T-helper 17 cell (primary cell): ENCODE measurements around the gene LLGL2. TPM values are rescaled to one million over a fixed set of nuclear protein-coding genes. Genes with fewer than 3 reads are reported as not detected.
A peak's percentile ranks its signal among the peaks of the same experiment; 100 is the strongest.

Source experiments
- ATAC-seq: fragments of 150-1000 bp; cut with Tn5 transposase; 2 replicates; pipeline ENCODE4 v1.10.0; 2021; ENCODE audit warnings: mild to moderate bottlenecking, moderate library complexity
- DNase-seq, 3 donors: peaks; one replicate each; pipeline versions ENCODE4 v3.0.0 to v3.0.0-alpha.2; 2020 to 2021
- H3K9me3 ChIP-seq: one replicate; pipeline ENCODE4 v1.7.0; 2013; ENCODE audit warnings: low read length, mild to moderate bottlenecking; ENCODE audit not compliant: control insufficient read depth, poor library complexity, severe bottlenecking
- H3K27ac Mint-ChIP-seq: one replicate; pipeline ENCODE4 v1.8.0; 2022; ENCODE audit warnings: mild to moderate bottlenecking, moderate library complexity, mixed read lengths
- H3K27me3 Mint-ChIP-seq: one replicate; pipeline ENCODE4 v1.8.0; 2022; ENCODE audit warnings: mixed read lengths
- H3K36me3 Mint-ChIP-seq: one replicate; pipeline ENCODE4 v1.8.0; 2022; ENCODE audit warnings: low read depth, mixed read lengths
- H3K4me1 Mint-ChIP-seq: one replicate; pipeline ENCODE4 v1.8.0; 2022; ENCODE audit warnings: mild to moderate bottlenecking, mixed read lengths
- H3K4me3 Mint-ChIP-seq: one replicate; pipeline ENCODE4 v1.8.0; 2022; ENCODE audit warnings: mild to moderate bottlenecking, moderate library complexity, mixed read lengths
- total RNA-seq, 4 donors: library from RNA in 2 of 4; stranded (reverse) in 2 of 4; gene quantifications; one replicate each; pipeline ENCODE4 v1.2.3 and lab custom pipeline; 2022 to 2026

The LLGL2 gene
- total RNA-seq, 2 donors from 2014 or later, result 39.3 to 41.9 TPM

DNA sequence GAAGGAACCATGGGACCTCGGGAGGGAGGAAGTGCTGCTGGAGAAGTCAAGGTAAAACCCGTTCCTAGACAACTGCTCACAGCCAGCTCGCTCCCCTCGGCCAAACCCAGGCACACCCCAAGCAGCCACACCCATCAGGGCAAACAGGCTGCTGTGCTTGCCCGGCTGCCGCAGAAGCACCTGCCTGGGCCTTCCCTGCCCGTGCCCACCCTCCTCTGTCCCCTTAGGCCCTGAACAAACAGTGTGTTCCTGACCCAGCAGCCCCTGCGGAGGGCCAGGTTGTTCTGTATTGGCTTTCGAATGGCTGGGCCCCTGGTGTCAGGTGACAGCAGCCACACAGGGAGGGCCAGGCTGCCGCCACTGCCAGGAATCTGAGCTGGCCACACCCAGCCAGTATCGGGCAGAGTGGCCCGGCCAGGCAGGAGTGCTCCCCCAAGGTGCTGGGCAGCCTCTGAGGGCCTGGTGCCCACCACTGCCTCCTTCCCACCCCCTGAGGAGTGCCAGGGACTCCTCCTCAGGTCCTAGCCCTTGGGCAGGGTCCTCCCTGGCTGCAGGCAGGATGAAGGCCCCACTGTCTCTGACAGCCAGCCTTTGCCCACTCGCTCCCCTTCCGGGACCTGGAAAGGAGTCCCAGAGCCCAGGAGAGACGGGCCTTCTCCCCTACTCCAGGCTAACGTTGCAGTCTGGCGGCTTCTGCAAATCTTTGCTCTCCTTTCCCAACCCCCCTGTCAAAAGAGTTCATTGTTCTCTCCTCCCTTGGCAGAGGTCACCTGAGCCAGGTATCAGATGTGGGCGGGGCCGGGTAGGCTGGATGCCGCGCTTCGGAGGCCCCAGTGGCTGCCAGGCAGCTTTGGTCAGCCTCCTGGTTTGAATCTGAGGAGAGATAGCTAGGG lies 24.0 kb downstream of the LLGL2 start:
- Mint-ChIP-seq H3K4me1 (peaks cover 4% of the 10 kb centered on the region), H3K36me3 (no peaks in the 10 kb centered on the region), H3K27me3 (no peaks in the 10 kb centered on the region), H3K27ac (no peak overlapping the region), H3K4me3 (no peak overlapping the region)
- DNase-seq (no peak), ATAC-seq (no peak)
- H3K9me3 ChIP-seq, result no peaks in the 10 kb centered on the region

DNA sequence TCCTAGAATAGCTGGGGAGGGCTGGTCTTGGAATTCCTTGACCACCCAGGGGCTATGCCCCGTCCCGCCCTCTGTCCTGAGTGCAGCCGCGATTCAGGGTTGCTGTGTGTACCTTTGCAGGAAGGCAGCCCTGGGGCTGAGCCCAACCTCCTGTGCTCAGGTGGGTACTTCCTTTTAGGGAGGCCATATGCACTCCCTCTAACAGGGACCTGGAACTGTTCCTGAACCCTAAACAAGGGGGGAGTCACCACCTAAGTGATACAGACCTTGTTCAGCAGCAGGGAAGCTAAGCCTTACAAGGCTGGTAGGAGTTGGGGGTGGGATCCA lies 24.6 kb downstream of the LLGL2 start:
- no peak overlapping the region for H3K27ac Mint-ChIP-seq
- ATAC-seq, result no peak
- DNase-seq, result no peak
- no peaks in the 10 kb centered on the region for H3K36me3 Mint-ChIP-seq
- peaks cover 4% of the 10 kb centered on the region for H3K4me1 Mint-ChIP-seq
- no peaks in the 10 kb centered on the region for H3K27me3 Mint-ChIP-seq
- H3K4me3 Mint-ChIP-seq, result no peak overlapping the region
- H3K9me3 ChIP-seq, result no peaks in the 10 kb centered on the region

DNA sequence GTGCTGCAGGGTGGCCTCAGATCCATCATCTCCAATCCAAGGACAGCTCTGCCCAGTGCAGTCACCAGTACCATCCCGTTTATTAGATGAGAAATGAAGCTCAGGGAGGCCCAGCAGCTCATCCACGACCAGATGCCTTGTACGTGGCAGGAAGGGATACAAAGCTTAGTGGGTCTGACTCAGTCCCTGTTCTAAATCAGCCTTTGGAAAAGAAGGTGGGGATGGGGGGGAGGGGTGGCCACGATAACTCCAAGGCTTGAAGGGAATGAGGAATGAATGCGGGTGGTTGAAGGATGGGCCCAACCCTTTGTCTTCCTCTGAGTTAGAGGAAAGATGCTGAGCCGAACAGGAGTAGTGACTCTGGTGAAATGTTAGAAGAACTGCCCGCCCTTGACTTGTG lies 25.8 kb downstream of the LLGL2 start:
- ATAC-seq (no peak), DNase-seq (no peak)
- no peak overlapping the region for H3K27ac Mint-ChIP-seq

DNA sequence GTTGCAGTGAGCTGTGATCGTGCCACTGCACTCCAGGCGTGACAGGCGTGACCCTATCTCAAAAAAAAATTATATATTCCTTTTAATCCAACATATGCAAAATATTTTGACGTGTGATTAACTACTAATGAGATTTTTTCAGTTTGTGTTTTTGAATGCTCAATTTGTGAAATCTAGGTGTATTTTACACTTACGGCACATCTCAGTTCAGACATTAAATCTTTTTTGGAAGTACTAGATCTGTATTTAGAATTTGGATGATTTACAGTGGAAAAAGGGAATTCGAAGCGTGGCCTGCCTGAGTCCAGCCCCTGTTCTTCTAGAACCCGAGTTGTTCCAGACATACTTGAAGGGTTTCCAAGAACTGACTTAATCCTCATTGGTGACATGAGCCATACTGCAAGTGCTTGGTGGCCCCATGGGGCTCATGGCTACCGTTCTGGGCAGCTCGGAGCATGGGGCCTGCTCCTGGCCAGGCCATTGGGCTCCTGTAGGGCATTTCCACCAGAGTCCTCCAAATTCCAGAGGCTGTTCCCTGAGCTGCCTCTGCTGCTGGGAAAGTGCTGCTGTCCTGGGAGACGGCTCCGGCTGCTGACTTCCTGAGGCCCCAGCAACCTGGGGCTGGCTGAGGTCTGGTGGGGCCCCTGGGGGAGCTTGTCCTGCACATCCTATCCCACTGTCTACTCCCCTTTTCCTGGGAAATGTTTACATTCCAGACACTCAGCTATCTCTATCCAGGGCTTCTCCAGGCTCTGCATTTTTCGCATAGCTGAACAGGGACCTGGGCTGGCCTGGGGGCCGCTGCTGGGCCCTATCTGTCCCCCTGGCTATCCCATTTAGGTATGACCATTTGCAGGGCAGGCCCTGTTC lies 27.2 kb downstream of the LLGL2 start:
- Mint-ChIP-seq H3K4me3 (no peak overlapping the region), H3K36me3 (no peaks in the 10 kb centered on the region), H3K27me3 (no peaks in the 10 kb centered on the region), H3K4me1 (no peaks in the 10 kb centered on the region), H3K27ac (no peak overlapping the region)
- DNase-seq, result no peak
- no peak for ATAC-seq
- H3K9me3 ChIP-seq, result no peaks in the 10 kb centered on the region

More for the DNA sequence above, 25.8 kb downstream of the LLGL2 start:
- no peaks in the 10 kb centered on the region for H3K9me3 ChIP-seq
- H3K27me3 Mint-ChIP-seq, result no peaks in the 10 kb centered on the region
- peaks cover 1% of the 10 kb centered on the region for H3K4me1 Mint-ChIP-seq
- no peak overlapping the region for H3K4me3 Mint-ChIP-seq
- H3K36me3 Mint-ChIP-seq, result no peaks in the 10 kb centered on the region

DNA sequence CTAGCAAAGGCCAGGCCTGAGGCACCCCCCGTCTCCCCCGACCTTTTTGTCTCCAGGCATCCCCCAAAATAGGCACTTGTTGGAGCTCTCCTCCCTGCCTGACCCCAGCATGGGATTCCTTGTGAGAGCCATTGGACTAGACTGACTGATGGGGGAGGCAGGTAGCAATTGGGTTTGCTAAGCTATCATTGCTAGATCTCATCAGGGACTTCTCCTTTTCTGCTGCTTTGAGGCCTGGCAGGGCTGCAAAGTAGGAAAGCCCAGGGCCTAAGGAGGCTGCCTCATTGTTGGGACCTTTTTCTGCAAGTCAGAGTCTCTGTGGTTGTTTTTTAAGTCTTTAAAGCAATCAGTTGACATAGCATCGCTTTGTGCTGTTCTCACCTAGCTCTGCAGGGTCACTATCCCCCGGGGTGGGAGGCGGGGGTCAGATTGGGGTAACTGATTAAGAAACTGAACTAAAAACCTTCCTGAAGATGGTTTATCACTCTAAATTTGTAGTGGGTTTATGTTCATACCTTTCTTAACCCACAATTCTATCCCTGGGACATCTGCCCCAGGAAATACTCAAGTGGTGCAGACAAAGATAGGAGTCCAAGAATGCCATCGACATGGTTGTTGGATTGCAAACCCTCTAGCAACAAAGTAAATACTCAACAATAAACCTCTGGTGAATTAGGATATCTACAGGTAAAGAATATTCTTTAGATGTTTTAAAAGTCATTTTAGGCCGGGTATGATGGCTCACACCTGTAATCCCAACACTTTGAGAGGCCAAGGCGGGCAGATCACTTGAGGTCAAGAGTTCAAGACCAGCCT lies 28.0 kb downstream of the LLGL2 start:
- no peaks in the 10 kb centered on the region for H3K9me3 ChIP-seq
- DNase-seq (no peak), ATAC-seq (no peak)
- Mint-ChIP-seq H3K27ac (no peak overlapping the region), H3K27me3 (no peaks in the 10 kb centered on the region), H3K36me3 (no peaks in the 10 kb centered on the region), H3K4me3 (no peak overlapping the region), H3K4me1 (no peaks in the 10 kb centered on the region)

DNA sequence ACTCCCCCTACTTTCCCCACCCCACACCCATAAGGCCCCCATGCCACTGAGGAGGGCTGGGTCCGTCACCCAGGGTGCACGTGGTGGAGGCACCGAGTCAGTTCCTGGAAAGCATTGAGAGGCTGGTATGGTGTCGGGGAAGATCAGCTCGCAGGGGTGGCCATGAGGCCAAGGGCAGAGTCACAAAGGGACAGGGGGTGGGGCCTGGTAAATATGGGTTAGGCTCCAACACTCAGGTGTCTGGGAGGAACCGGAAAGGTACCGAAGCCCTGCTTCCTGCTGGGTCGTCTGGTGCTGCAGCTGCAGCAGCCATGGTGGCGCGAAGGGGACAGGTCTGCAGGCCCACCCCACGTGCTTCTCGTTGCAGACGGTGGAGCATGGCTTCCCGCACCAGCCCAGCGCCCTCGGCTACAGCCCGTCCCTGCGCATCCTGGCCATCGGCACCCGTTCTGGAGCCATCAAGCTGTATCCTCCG lies 30.2 kb downstream of the LLGL2 start:
- ATAC-seq, result no peak
- Mint-ChIP-seq H3K27ac (no peak overlapping the region), H3K27me3 (no peaks in the 10 kb centered on the region), H3K36me3 (no peaks in the 10 kb centered on the region), H3K4me1 (no peaks in the 10 kb centered on the region), H3K4me3 (no peak overlapping the region)
- H3K9me3 ChIP-seq, result no peaks in the 10 kb centered on the region
- DNase-seq, result no peak

- ATAC-seq, result no peak
- no peak for DNase-seq
- Mint-ChIP-seq H3K4me1 (no peaks in the 10 kb centered on the region), H3K36me3 (no peaks in the 10 kb centered on the region), H3K4me3 (no peak overlapping the region), H3K27me3 (no peaks in the 10 kb centered on the region), H3K27ac (no peak overlapping the region)
- no peaks in the 10 kb centered on the region for H3K9me3 ChIP-seq
Observed at GRCh38 chr17:75557075-75557851, 31.8 kb downstream of the LLGL2 start.

DNA sequence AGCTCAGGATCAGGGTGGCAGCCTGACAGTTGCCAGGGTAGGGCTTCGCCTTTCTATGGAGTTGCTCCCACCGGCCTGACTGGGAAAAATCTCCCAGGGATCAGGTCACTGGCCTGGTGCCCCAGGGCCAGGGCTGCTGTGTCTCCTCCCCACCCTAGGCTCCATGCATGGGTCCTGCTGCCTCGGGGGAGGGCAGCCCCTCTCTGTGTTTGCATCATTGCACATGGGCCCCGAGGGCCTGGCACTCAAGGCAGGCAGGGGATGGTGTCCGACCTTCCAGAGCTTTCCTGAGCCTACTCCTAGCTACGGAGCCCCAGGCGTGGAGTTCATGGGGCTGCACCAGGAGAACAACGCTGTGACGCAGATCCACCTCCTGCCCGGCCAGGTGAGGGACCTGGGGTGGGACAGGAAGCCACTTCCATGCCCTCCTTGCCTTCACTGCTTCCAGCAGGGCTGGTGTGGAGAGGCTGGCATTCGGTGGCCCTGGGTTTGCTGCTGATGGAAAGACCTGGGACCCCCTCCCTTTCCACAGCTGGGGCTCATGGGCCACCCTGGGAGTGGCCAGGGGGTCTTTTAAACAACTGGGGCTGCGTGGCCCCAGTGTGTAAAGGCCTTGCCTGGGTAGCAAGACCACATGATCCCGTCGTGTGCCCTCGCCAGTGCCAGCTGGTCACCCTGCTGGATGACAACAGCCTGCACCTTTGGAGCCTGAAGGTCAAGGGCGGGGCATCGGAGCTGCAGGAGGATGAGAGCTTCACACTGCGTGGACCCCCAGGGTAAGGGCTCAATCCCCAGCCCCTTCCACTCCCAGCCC lies 32.6 kb downstream of the LLGL2 start:
- Mint-ChIP-seq H3K27me3 (no peaks in the 10 kb centered on the region), H3K4me3 (no peak overlapping the region), H3K27ac (no peak overlapping the region), H3K4me1 (no peaks in the 10 kb centered on the region), H3K36me3 (no peaks in the 10 kb centered on the region)
- no peak for DNase-seq
- no peak for ATAC-seq
- H3K9me3 ChIP-seq, result no peaks in the 10 kb centered on the region

DNA sequence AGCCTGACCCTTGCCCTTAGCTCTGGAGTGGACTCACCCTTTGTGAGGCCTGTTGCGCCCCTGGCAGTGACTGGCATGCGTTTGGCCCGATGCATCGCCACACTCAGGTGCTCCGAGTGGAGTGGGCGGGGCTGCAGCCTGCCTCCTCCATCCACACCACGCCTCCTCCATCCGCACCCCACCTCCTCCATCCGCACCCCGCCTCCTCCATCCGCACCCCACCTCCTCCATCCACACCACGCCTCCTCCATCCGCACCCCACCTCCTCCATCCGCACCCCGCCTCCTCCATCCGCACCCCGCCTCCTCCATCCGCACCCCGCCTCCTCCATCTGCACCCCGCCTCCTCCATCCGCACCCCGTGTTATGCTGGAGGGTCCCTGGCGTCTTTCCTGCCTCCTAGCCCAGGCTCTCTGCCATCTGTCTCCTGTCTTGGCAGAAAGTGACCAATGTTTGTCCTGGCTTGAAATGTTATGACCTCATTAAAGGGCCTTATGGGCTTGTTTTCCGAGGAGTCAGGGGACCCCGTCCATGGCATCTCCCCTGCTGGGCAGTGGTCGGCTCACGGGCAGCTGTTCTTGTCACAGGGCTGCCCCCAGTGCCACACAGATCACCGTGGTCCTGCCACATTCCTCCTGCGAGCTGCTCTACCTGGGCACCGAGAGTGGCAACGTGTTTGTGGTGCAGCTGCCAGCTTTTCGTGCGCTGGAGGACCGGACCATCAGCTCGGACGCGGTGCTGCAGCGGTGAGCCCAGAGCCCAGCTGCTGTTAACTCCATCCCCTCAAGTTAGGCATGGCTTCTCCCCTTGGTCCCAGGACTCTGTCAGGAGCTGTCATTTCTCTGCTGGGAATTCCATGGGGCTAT lies 33.4 kb downstream of the LLGL2 start:
- no peaks in the 10 kb centered on the region for H3K9me3 ChIP-seq
- DNase-seq (no peak), ATAC-seq (peak; percentile 68)
- no peak overlapping the region for H3K4me3 Mint-ChIP-seq
- no peaks in the 10 kb centered on the region for H3K4me1 Mint-ChIP-seq
- H3K27me3 Mint-ChIP-seq, result no peaks in the 10 kb centered on the region
- no peak overlapping the region for H3K27ac Mint-ChIP-seq
- H3K36me3 Mint-ChIP-seq, result no peaks in the 10 kb centered on the region

DNA sequence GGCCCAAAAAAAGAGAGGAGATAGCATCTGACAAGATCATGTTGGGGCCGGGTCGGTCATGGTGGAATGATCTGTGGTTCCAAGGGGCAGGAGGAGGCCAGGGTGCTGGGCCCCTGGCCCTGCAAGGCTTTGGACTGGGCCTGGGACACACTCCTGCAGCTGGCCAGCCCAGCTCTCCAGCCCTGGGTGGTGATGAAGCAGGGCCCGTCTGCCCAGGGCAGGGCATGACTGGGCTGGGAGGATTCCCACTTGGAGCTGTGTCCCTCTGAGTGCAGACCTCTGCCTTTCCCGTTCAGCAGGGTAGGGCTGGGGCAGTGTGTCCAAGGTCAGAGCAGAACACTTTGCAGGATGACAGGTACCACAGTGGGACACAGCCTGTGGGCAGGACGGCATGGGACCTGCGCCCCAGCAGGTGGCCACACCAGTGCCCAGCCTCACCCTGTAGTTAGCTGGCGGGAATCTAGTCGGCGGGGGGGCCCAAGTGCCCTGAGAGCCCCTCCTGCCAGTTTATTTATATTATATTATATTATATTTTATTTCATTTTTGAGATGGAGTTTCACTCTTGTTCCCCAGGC lies 34.5 kb downstream of the LLGL2 start:
- no peak for ATAC-seq
- Mint-ChIP-seq H3K4me1 (no peaks in the 10 kb centered on the region), H3K27ac (no peak overlapping the region), H3K36me3 (no peaks in the 10 kb centered on the region), H3K4me3 (no peak overlapping the region), H3K27me3 (no peaks in the 10 kb centered on the region)
- DNase-seq, result no peak
- no peaks in the 10 kb centered on the region for H3K9me3 ChIP-seq
